GM04503 (cell line): ENCODE measurements around the gene AASS.

Source experiments
- DNase-seq: peaks from one replicate; pipeline ENCODE4 v3.0.0-alpha.2; 2012; ENCODE audit warnings: low read depth

The AASS gene

GRCh38 chr7:122038904-122039303 is 105.1 kb downstream of the AASS start:
- no peak for DNase-seq

GRCh38 chr7:122038134-122038533 is 105.9 kb downstream of the AASS start:
- no peak for DNase-seq

GRCh38 chr7:122035876-122036275 is 108.2 kb downstream of the AASS start:
- no peak for DNase-seq

- DNase-seq: no peak
Measured at GRCh38 chr7:122033641-122034040, 110.4 kb downstream of the AASS start.

GRCh38 chr7:122027058-122027457 is 117.0 kb downstream of the AASS start:
- DNase-seq: no peak
